GM19035 (cell line): ENCODE measurements around the gene OLFML2A.

ENCODE experiments used
- ATAC-seq: cut with Tn5 transposase; IDR thresholded peaks from one replicate; pipeline ENCODE4 v1.9.1; 2021; ENCODE audit not compliant: unreplicated experiment

The OLFML2A gene

GRCh38 chr9:124794902-124795491 lies 18.1 kb downstream of the OLFML2A start:
- no peak for ATAC-seq

GRCh38 chr9:124795881-124796431 lies 19.0 kb downstream of the OLFML2A start:
- no peak for ATAC-seq

- no peak for ATAC-seq
Measured at GRCh38 chr9:124797343-124798103, 20.6 kb downstream of the OLFML2A start.

GRCh38 chr9:124799274-124800006 lies 22.5 kb downstream of the OLFML2A start:
- ATAC-seq, result no peak

GRCh38 chr9:124800306-124801259 lies 23.6 kb downstream of the OLFML2A start:
- no peak for ATAC-seq

- ATAC-seq, result no peak
Measured at GRCh38 chr9:124801356-124801755, 24.4 kb downstream of the OLFML2A start.

GRCh38 chr9:124802426-124802825 lies 25.5 kb downstream of the OLFML2A start:
- ATAC-seq, result no peak

GRCh38 chr9:124803911-124804310 lies 27.0 kb downstream of the OLFML2A start:
- ATAC-seq, result no peak

- no peak for ATAC-seq
Measured at GRCh38 chr9:124805186-124805585, 28.3 kb downstream of the OLFML2A start.

- ATAC-seq, result no peak
Measured at GRCh38 chr9:124808246-124808956, 31.5 kb downstream of the OLFML2A start.

- ATAC-seq, result no peak
Measured at GRCh38 chr9:124809211-124809610, 32.3 kb downstream of the OLFML2A start.

GRCh38 chr9:124809741-124810500 lies 33.0 kb downstream of the OLFML2A start:
- ATAC-seq, result no peak

- ATAC-seq, result no peak
Measured at GRCh38 chr9:124810663-124811355, 33.9 kb downstream of the OLFML2A start.

- no peak for ATAC-seq
Measured at GRCh38 chr9:124812441-124812876, 35.5 kb downstream of the OLFML2A start.

- no peak for ATAC-seq
Measured at GRCh38 chr9:124813041-124813440, 36.1 kb downstream of the OLFML2A start.

GRCh38 chr9:124813501-124814163 lies 36.7 kb downstream of the OLFML2A start:
- no peak for ATAC-seq

- ATAC-seq, result no peak
Measured at GRCh38 chr9:124814164-124814535, 37.2 kb downstream of the OLFML2A start.

- no peak for ATAC-seq
Measured at GRCh38 chr9:124815601-124816000, 38.7 kb downstream of the OLFML2A start.
